ENCODE results near the gene ZNF70. TPM values are rescaled to one million over a fixed set of nuclear protein-coding genes. Genes with fewer than 3 reads are reported as not detected.

The ZNF70 gene
- total and polyA plus RNA-seq, 2 experiments from 2014 or later: 2.3 to 5.2 TPM

- no peaks in the 10 kb centered on the region for H3K36me3 ChIP-seq (replicated peaks; ENCODE audit: insufficient read depth, low read depth)
- H3K79me2 ChIP-seq: peaks cover 4% of the 10 kb centered on the region
- H3K9me2 ChIP-seq (replicated peaks; ENCODE audit: insufficient read depth): no peaks in the 10 kb centered on the region
- no peaks in the 10 kb centered on the region for H3K9me3 ChIP-seq (ENCODE audit: low read depth)
- no peaks in the 10 kb centered on the region for H3K27me3 ChIP-seq
- H4K20me1 ChIP-seq (ENCODE audit: insufficient read depth, poor library complexity, severe bottlenecking): no peaks in the 10 kb centered on the region
- no peak for DNase-seq (ENCODE audit: low spot score)
- H3K4me1 ChIP-seq (ENCODE audit: insufficient read depth): peaks cover 34% of the 10 kb centered on the region
- no peak overlapping the region for H3K27ac ChIP-seq
- no peak overlapping the region for H3K4me2 ChIP-seq
- WGBS (ENCODE audit: low lambda C conversion rate, missing lambda C conversion rate): 88% methylated on average over 11 of the region's 11 CpGs
- H2AFZ ChIP-seq: no peak overlapping the region
- no peak overlapping the region for H3K4me3 ChIP-seq
- TF ChIP-seq EZH2 (IDR thresholded peaks at IDR 0.05; ENCODE audit: borderline replicate concordance): no peak
Measured at GRCh38 chr22:23777776-23778576, 27.1 kb upstream of the ZNF70 start.

DNA sequence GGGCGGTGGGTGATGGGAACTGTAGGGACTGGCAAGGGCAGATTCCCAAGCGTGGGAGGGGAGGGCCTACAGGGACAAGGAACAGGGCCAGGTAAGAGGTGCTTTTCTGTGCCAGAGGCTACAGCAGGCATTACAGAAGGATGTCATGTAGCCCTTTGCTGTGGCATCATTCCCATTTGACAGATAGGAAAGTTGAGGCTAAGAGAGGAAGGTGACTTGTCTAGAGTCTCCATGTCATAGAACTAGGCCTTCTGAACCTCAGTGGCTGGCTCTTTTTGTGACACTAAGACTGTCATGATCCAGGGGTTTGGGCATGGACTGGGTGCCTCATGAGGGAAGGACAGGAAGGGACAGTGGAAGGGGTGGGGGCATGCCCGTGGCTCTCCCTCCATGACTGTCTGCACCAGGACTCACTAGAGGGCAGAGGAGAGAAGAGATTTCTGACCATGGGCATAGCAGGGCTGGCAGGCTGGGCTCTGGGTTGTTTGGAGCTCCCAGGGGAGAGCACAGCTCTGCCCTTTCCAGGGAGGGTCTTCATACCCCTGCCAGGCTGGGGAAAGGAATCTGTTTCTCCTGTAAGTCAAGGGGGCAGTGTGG lies 25.0 kb upstream of the ZNF70 start:
- DNase-seq (ENCODE audit: low spot score): peak; percentile 4
- Histone ChIP-seq H3K36me3 (replicated peaks; ENCODE audit: insufficient read depth, low read depth) (no peaks in the 10 kb centered on the region), H3K79me2 (peaks cover 4% of the 10 kb centered on the region), H4K20me1 (ENCODE audit: insufficient read depth, poor library complexity, severe bottlenecking) (no peaks in the 10 kb centered on the region), H3K27me3 (no peaks in the 10 kb centered on the region), H3K9me2 (replicated peaks; ENCODE audit: insufficient read depth) (no peaks in the 10 kb centered on the region), H3K9me3 (ENCODE audit: low read depth) (no peaks in the 10 kb centered on the region), H3K4me2 (no peak overlapping the region), H3K27ac (no peak overlapping the region), H3K4me3 (no peak overlapping the region), H3K4me1 (ENCODE audit: insufficient read depth) (peaks cover 26% of the 10 kb centered on the region), H2AFZ (no peak overlapping the region)
- 88% methylated on average over 3 of the region's 3 CpGs for WGBS (ENCODE audit: low lambda C conversion rate, missing lambda C conversion rate)
- TF ChIP-seq EZH2phosphoT487 (IDR thresholded peaks at IDR 0.05; ENCODE audit: low read depth, severe bottlenecking, unreplicated experiment): no peak
- TF ChIP-seq EZH2 (IDR thresholded peaks at IDR 0.05; ENCODE audit: borderline replicate concordance): no peak
- TF ChIP-seq CTCF (IDR thresholded peaks at IDR 0.05; ENCODE audit: poor library complexity): no peak

DNA sequence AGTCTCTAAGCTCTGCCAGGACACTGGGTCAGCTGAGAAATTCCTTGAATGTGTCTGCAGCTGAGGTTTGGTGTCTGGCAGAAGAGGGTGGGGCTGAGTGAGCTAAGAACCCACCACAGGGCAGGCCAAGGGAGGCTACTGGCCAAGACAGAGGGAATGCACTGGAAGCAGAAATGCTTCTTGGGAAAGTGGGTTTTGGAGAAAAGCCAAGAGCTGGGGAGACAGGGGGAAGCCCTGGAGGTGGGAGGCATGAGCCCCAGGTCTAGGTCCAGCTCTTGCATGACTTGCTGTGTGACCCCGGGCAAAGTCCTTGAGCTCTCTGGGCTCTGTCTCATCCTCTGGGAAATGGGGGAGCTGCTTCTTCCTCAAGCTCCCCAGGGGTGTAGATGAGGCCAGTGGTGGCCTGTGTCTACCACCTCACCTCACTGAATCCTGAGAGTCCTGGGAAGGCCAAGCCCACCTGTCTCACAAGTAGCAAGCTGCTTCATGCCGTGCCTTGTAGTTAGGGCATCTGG lies 24.1 kb upstream of the ZNF70 start:
- H3K9me2 ChIP-seq (replicated peaks; ENCODE audit: insufficient read depth): no peaks in the 10 kb centered on the region
- H3K79me2 ChIP-seq: peaks cover 4% of the 10 kb centered on the region
- H3K27me3 ChIP-seq: no peaks in the 10 kb centered on the region
- peak overlapping the region; percentile 97 for H3K4me2 ChIP-seq
- H2AFZ ChIP-seq: no peak overlapping the region
- no peaks in the 10 kb centered on the region for H3K9me3 ChIP-seq (ENCODE audit: low read depth)
- H4K20me1 ChIP-seq (ENCODE audit: insufficient read depth, poor library complexity, severe bottlenecking): no peaks in the 10 kb centered on the region
- H3K4me3 ChIP-seq: no peak overlapping the region
- peaks cover 26% of the 10 kb centered on the region for H3K4me1 ChIP-seq (ENCODE audit: insufficient read depth)
- DNase-seq (ENCODE audit: low spot score): peak; percentile 51
- no peak overlapping the region for H3K27ac ChIP-seq
- TF ChIP-seq EZH2phosphoT487 (IDR thresholded peaks at IDR 0.05; ENCODE audit: low read depth, severe bottlenecking, unreplicated experiment) (no peak), EZH2 (IDR thresholded peaks at IDR 0.05; ENCODE audit: borderline replicate concordance) (no peak), CTCF (IDR thresholded peaks at IDR 0.05; ENCODE audit: poor library complexity) (no peak)
- WGBS (ENCODE audit: low lambda C conversion rate, missing lambda C conversion rate): 86% methylated on average over 2 of the region's 2 CpGs
- no peaks in the 10 kb centered on the region for H3K36me3 ChIP-seq (replicated peaks; ENCODE audit: insufficient read depth, low read depth)

Measured in hepatocyte (in vitro differentiated cells).